OCI-LY1 (cell line): ENCODE data around the gene ABCA13.

ENCODE experiments used
- H2AFZ ChIP-seq: fragments of 200-600 bp; sonication (generic), shearing (Covaris generic); 2 replicates; pipeline ENCODE4 v1.6.0; 2014; ENCODE audit warnings: antibody characterized with exemption, mild to moderate bottlenecking, low read length
- H3F3A ChIP-seq: fragments of 200-600 bp; sonication (generic), shearing (Covaris generic); 2 replicates; pipeline ENCODE4 v1.6.0; 2014; ENCODE audit warnings: mild to moderate bottlenecking, antibody characterized with exemption, low read length, moderate library complexity; ENCODE audit not compliant: insufficient read depth
- H3K27ac ChIP-seq: fragments of 200-600 bp; sonication (generic); 2 replicates; pipeline ENCODE4 v1.5.1; 2014; ENCODE audit warnings: low read length, mixed run types, mild to moderate bottlenecking, low read depth; ENCODE audit not compliant: poor library complexity, severe bottlenecking
- H3K27me3 ChIP-seq: fragments of 200-600 bp; sonication (generic); 2 replicates; pipeline ENCODE4 v1.6.0; 2014; ENCODE audit warnings: antibody characterized with exemption, mild to moderate bottlenecking, low read length, moderate library complexity; ENCODE audit not compliant: insufficient read depth
- H3K36me3 ChIP-seq: fragments of 200-600 bp; sonication (generic); 2 replicates; pipeline ENCODE4 v1.6.1; 2014; ENCODE audit warnings: mild to moderate bottlenecking, antibody characterized with exemption, low read length, moderate library complexity, mixed read lengths; ENCODE audit not compliant: insufficient read depth
- H3K4me1 ChIP-seq: fragments of 200-600 bp; sonication (generic); 2 replicates; pipeline ENCODE4 v1.5.1; 2014; ENCODE audit warnings: mild to moderate bottlenecking, low read length, moderate library complexity; ENCODE audit not compliant: insufficient read depth, severe bottlenecking
- H3K4me2 ChIP-seq: fragments of 200-600 bp; sonication (generic), shearing (Covaris generic); 2 replicates; pipeline ENCODE4 v1.6.1; 2014; ENCODE audit warnings: low read length
- H3K4me3 ChIP-seq: fragments of 200-600 bp; sonication (generic); 2 replicates; pipeline ENCODE4 v1.5.1; 2014; ENCODE audit warnings: low read length, low read depth, mild to moderate bottlenecking, mixed read lengths; ENCODE audit not compliant: poor library complexity, severe bottlenecking
- H3K79me2 ChIP-seq: fragments of 200-600 bp; shearing (Covaris generic); 2 replicates; pipeline ENCODE4 v1.6.1; 2016; ENCODE audit warnings: mixed run types, low read length, mixed read lengths; ENCODE audit not compliant: insufficient read depth
- H3K9ac ChIP-seq: fragments of 200-600 bp; sonication (generic), shearing (Covaris generic); 2 replicates; pipeline ENCODE4 v1.6.1; 2014; ENCODE audit warnings: mild to moderate bottlenecking, low read length, mixed read lengths
- H3K9me2 ChIP-seq: fragments of 200-600 bp; sonication (generic), shearing (Covaris generic); 2 replicates; pipeline ENCODE4 v1.6.1; 2014; ENCODE audit warnings: low read depth, mild to moderate bottlenecking, low read length, mixed read lengths
- H3K9me3 ChIP-seq: fragments of 200-600 bp; shearing (Covaris generic); 2 replicates; pipeline ENCODE4 v1.6.1; 2014; ENCODE audit warnings: low read length, mixed read lengths
- H4K20me1 ChIP-seq: fragments of 200-600 bp; sonication (generic), shearing (Covaris generic); 2 replicates; pipeline ENCODE4 v1.6.0; 2016; ENCODE audit warnings: mild to moderate bottlenecking, low read length; ENCODE audit not compliant: insufficient read depth
- EZH2 ChIP-seq: fragments of 200-600 bp; sonication (generic), shearing (Covaris generic); IDR thresholded peaks from 2 replicates; pipeline ENCODE4 v1.8.0; 2017; ENCODE audit warnings: borderline replicate concordance, mixed run types, mild to moderate bottlenecking, antibody characterized with exemption, low read length, moderate library complexity, mixed read lengths
- TF ChIP-seq, protein P1 (sequence below): fragments of 200-600 bp; sonication (generic), shearing (Covaris generic); IDR thresholded peaks from 2 replicates; pipeline ENCODE4 v1.5.1; 2017; ENCODE audit warnings: mild to moderate bottlenecking, antibody characterized with exemption, low read length, moderate library complexity, mixed read lengths

The ABCA13 gene

DNA sequence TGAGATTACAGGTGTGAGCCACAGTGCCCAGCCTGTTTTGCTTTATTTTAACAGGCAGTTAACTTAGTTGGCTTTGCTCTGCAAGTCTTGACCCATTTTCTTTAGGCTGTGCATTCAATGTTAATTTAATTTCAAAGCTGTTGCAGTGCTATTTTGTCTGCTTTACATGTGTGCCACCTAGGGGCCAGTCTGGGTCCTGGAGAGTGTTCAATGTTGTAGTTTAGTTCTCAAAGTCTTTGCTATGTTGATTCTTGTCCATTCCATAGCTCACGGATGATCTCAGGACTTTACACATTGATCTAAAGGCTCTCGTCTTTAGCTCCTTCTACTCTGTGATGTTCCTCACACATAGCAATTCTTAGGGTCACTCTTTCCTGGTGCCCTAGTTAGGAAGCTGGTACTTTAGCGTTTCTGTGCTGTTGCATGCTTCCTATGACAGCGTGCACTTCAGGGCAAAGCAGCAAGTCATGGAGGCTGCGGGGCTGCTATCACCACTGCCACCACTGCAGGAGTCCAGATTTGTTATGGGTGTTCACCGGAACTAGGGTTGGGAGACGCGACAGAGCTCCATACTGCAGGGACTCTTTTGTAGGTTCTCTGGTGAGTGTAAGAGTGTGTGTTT, 16.4 kb upstream of the ABCA13 start:
- Histone ChIP-seq H3K36me3 (no peaks in the 10 kb centered on the region), H3K9me3 (no peaks in the 10 kb centered on the region), H3K4me3 (no peak overlapping the region), H4K20me1 (no peaks in the 10 kb centered on the region), H3K9me2 (no peaks in the 10 kb centered on the region), H3K27me3 (no peaks in the 10 kb centered on the region), H3K4me2 (no peak overlapping the region), H3K9ac (no peak overlapping the region), H3K79me2 (no peaks in the 10 kb centered on the region), H3K27ac (no peak overlapping the region), H3K4me1 (no peaks in the 10 kb centered on the region), H2AFZ (no peak overlapping the region), H3F3A (no peaks in the 10 kb centered on the region)
- no peak for TF ChIP-seq EZH2
- TF ChIP-seq, protein P1, sequence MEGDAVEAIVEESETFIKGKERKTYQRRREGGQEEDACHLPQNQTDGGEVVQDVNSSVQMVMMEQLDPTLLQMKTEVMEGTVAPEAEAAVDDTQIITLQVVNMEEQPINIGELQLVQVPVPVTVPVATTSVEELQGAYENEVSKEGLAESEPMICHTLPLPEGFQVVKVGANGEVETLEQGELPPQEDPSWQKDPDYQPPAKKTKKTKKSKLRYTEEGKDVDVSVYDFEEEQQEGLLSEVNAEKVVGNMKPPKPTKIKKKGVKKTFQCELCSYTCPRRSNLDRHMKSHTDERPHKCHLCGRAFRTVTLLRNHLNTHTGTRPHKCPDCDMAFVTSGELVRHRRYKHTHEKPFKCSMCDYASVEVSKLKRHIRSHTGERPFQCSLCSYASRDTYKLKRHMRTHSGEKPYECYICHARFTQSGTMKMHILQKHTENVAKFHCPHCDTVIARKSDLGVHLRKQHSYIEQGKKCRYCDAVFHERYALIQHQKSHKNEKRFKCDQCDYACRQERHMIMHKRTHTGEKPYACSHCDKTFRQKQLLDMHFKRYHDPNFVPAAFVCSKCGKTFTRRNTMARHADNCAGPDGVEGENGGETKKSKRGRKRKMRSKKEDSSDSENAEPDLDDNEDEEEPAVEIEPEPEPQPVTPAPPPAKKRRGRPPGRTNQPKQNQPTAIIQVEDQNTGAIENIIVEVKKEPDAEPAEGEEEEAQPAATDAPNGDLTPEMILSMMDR = peak; percentile 89

- H3K27me3 ChIP-seq = no peaks in the 10 kb centered on the region
- H3K79me2 ChIP-seq = no peaks in the 10 kb centered on the region
- H3K36me3 ChIP-seq = no peaks in the 10 kb centered on the region
- H3F3A ChIP-seq = no peaks in the 10 kb centered on the region
- no peak overlapping the region for H2AFZ ChIP-seq
- H3K9me3 ChIP-seq = no peaks in the 10 kb centered on the region
- H3K4me3 ChIP-seq = no peak overlapping the region
- no peak overlapping the region for H3K9ac ChIP-seq
- no peak overlapping the region for H3K4me2 ChIP-seq
- H4K20me1 ChIP-seq = no peaks in the 10 kb centered on the region
- no peak overlapping the region for H3K27ac ChIP-seq
- TF ChIP-seq EZH2 = no peak
- TF ChIP-seq, protein P1 = no peak
- H3K9me2 ChIP-seq = no peaks in the 10 kb centered on the region
- no peaks in the 10 kb centered on the region for H3K4me1 ChIP-seq
These were observed 12.9 kb upstream of the ABCA13 start for GRCh38 chr7:48158404-48158803.

DNA sequence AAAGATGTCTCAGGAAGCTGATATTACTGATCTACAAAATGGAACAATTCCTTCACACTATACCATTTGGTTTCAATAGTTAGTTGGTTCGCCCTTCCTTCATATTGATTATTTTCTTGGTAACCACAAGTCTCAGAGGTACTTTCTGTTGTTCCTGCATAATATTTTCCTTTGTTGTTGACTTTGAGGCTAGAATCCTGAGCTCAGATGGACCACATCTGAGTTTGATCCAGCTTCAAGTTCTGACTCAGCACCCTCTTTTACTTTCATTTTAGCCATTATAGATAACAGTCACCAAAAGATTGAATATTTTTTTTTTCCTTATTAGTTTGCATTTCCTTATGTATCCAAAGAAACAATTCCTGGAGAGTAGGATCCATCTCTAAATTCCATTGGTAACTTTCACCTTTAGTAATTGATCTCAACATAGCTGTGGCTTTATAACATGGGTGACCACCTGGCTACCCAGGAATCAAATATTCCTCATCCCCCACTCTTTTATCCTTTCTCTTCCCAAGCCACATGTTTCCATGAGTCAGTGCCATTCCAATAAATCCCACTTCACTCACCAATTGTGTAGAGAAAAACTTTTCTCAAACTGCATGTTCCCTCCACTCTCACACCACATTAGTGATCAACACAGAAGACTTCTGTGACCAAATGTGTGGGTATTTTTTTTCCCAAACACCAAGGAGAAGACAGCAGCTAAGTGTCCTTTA, 9.7 kb upstream of the ABCA13 start:
- no peaks in the 10 kb centered on the region for H3K9me2 ChIP-seq
- no peaks in the 10 kb centered on the region for H3F3A ChIP-seq
- H3K79me2 ChIP-seq = no peaks in the 10 kb centered on the region
- no peaks in the 10 kb centered on the region for H3K27me3 ChIP-seq
- H3K27ac ChIP-seq = no peak overlapping the region
- H3K4me2 ChIP-seq = no peak overlapping the region
- no peak overlapping the region for H3K9ac ChIP-seq
- no peaks in the 10 kb centered on the region for H4K20me1 ChIP-seq
- H3K9me3 ChIP-seq = no peaks in the 10 kb centered on the region
- H3K36me3 ChIP-seq = no peaks in the 10 kb centered on the region
- no peaks in the 10 kb centered on the region for H3K4me1 ChIP-seq
- H2AFZ ChIP-seq = no peak overlapping the region
- TF ChIP-seq EZH2 = no peak
- TF ChIP-seq, protein P1 = no peak
- H3K4me3 ChIP-seq = no peak overlapping the region
